ENCODE measurements around the gene DNAJB2.
"Not testable (repeated sequence)": the region's sequence is repeated elsewhere in the genome, so short reads cannot be mapped to it uniquely, and the experiment has no call there.

Gene DNAJB2

GRCh38 chr2:219279151-219279915 is at the start of gene DNAJB2:
Gene DNAJB2 (plus strand): TSS chr2:219279366. CDS start chr2:219279834, 468 bp downstream.
- peak; percentile 94 for DNase-seq

DNA sequence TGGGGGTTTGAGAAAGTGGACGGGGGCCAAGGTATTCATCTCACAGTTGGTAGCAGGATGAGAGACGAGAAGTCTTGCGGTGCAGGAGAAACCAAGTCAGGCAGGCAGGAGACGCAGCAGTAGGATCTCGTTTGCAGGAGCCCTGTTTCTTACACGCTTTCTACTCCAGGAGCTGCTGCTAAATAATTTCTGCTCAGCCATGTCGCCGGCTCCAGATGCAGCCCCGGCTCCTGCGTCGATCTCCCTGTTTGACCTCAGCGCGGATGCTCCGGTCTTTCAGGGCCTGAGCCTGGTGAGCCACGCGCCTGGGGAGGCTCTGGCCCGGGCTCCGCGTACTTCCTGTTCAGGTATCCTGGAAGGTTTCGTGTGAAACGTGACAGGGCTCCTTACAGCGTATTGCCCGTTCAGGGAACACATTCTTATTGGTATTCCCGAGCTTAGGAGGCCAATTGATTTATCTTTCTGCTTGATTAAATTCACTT is 49.1 kb upstream of the DNAJB2 start:
- peak; percentile 21 for DNase-seq

DNA sequence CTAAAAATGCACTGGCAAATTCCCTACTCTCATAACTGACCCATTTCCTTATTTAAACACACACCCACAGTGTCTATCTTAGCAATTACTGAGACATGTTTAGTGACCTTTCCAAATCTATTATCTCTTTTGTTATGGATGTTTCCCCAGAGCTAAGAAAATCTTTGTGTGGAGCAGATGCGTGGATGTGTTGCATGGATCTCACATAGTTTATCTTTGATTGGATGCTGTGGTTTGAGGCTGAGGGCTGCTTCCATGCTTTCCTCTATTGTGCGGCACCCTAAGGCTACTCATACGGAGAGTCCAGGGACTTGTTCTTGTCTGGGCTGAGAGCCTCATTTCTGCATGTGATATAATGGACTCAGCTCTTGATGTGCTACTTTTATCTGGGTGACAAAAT is 44.8 kb upstream of the DNAJB2 start:
- DNase-seq, result no peak

DNA sequence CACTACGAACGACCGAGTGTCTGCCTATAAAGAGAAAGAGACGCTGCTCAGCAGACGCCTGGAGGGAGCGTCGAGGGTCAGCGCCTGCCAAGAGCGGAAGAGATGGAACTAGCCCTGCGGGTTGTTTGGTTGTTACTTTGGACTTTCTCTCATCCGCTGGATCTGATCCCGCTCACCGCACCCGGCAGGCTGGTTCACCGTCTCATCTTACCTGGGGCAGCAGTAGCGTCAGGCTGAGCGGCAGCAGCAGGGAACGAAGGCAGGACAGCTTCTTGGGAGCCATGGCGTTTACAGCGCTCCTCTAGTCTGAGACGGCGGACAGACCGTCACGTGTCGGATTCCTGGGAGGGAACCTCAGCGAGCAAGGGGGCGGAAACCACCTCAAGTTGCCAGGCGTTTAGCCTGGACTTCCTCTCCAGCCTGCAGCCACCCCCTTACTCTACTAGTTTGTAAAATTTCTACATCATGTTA is 35.8 kb upstream of the DNAJB2 start:
- no peak for DNase-seq

- no peak for DNase-seq
Measured at GRCh38 chr2:219244789-219245147, 34.4 kb upstream of the DNAJB2 start.

- peak; percentile 85 for DNase-seq
Measured at GRCh38 chr2:219245148-219245898, 33.8 kb upstream of the DNAJB2 start, which contains the start of the genes GLB1L and STK16. Gene GLB1L (minus strand): TSS chr2:219245444. CDS start chr2:219243573, 1,871 bp downstream. Gene STK16 (plus strand): TSS chr2:219245479. CDS start chr2:219246000, 521 bp downstream.

DNA sequence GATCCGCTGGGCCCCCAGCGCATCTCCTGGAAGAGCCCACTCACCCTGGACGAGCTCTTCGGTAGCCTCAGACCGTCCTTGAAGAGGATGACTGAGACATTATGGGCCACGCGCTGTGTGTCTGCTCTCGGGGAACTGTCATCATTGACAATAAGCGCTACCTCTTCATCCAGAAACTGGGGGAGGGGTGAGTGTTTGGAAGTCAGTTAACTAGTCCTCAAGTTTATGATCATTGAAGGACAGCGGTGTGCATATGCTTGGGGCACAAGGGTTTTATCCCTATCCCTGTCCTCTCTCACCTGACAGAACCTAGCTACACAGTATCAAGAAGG is 33.3 kb upstream of the DNAJB2 start:
- no peak for DNase-seq

- DNase-seq, result no peak
Measured at GRCh38 chr2:219246559-219246958, 32.6 kb upstream of the DNAJB2 start.

DNA sequence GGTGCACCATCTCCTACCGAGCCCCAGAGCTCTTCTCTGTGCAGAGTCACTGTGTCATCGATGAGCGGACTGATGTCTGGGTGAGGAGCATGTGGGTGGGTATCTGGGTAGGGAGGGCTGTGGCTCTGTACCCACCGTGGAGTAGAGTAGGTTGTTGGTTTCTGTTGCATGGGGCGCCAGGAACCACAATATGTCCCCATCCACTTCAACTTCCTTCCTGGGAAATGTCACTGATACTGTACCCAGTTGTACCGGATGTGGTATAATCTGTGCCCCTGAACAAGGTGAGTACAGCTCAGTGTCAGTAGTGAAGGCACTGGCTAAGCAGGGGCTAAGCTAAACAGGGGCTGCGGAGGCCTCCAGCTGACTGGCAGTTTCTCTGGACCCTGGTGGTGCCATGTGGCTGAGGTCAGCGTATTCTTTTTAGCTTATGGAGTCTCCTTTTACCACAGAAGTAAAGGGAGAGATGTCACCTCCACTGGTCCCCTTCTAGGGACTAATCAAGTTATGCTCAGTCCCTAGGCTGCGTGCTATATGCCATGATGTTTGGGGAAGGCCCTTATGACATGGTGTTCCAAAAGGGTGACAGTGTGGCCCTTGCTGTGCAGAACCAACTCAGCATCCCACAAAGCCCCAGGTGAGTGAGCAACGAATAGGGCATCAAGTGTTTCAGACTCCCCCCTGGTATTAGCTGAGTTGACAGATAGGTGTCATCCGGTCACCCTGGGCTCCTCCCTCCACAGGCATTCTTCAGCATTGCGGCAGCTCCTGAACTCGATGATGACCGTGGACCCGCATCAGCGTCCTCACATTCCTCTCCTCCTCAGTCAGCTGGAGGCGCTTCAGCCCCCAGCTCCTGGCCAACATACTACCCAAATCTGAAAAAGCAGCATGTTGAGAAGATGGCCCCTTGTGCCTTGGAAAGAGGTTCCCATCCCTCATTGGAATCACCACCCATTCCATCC is 31.2 kb upstream of the DNAJB2 start:
- no peak for DNase-seq

GRCh38 chr2:219248845-219249202 is 30.3 kb upstream of the DNAJB2 start:
- DNase-seq, result no peak

- DNase-seq, result peak; percentile 89
Measured at GRCh38 chr2:219249203-219249980, 29.8 kb upstream of the DNAJB2 start.

- DNase-seq, result no peak
Measured at GRCh38 chr2:219250049-219250781, 29.0 kb upstream of the DNAJB2 start.

DNA sequence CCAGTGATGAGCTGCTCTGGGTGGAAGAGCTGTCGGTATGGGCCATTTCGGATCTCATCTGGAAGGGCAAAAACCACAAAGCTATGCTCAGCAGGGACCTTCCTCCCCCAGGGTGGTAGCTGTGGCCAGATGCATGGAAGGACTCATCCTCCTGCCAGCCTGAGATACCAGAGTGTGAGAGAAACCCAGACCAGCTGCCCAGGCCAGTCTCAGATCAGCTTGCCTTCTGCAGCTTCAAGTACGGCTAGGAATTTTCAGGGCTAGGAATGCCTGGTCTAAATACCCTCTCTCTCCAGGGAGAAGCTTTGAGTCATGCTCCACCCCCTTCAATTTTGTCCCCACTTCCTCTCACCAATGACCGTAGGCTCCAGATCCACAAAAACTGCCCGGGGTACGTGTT is 27.5 kb upstream of the DNAJB2 start:
- DNase-seq, result no peak

DNA sequence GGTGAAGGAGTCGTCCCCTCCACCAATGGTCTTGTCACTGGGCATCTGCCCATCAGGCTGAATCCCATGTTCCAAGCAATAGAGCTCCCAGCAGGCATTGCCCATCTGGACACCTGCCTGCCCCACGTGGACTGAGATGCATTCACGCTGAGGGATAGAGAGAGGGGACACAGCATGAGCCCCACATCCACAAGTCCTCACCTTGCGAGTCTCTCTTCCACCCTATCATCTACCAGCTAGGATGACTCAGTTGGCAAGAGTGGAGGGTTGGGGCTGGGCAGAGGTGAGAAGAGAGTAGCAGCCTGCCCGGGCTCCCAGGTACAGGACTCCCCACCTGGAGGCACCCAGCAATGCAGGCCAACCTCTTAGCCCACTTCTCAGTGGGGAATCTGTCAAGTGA is 27.1 kb upstream of the DNAJB2 start:
- no peak for DNase-seq

GRCh38 chr2:219252570-219252899 is 26.6 kb upstream of the DNAJB2 start:
- no peak for DNase-seq

DNA sequence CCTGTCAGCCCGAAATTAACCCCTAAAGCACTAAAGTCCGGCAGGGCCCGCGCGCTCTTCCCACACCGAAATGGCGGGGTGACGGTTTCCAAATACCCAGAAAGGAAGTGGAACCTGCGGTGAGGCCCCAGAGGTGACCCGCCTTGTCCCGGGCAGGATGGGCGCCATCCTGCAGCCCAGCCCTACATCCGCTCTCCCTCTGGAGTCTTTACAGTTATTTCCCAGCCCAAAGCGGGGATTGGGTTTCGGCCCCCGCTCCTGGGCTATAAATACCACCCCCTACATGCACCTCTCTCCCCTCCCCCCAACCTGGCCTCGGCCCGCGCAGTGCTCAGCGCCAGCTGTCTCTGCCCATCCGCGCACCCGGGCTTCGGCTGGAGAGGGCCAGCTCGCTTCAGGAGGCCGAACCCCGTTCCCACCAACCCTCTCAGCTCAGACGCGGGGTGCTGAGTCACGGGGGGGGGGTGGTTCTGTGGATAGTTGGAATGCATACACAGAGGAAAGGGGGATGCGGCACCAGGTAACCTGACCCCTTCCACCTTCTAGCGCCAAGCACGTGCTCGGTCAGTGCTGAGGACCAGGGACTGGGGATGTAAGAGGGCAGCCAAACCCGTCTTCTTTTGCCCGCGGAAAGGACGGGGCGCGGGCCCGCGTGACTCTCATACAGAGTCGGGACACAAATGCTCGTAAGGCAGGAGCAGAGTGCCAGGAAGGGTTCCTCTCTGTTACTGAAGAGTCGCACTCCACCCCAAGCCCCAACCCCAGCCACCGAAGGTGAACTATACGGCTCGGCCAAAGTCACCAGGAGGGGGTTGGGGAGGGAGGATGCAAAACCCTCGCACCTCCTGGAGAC is 26.0 kb upstream of the DNAJB2 start, which contains the start of gene TUBA4B:
Gene TUBA4B, plus strand, starts transcription at position 344 of the 853 bp plus-strand sequence. Its CDS starts 165 bp downstream, at position 509.
- peak; percentile 24 for DNase-seq

DNA sequence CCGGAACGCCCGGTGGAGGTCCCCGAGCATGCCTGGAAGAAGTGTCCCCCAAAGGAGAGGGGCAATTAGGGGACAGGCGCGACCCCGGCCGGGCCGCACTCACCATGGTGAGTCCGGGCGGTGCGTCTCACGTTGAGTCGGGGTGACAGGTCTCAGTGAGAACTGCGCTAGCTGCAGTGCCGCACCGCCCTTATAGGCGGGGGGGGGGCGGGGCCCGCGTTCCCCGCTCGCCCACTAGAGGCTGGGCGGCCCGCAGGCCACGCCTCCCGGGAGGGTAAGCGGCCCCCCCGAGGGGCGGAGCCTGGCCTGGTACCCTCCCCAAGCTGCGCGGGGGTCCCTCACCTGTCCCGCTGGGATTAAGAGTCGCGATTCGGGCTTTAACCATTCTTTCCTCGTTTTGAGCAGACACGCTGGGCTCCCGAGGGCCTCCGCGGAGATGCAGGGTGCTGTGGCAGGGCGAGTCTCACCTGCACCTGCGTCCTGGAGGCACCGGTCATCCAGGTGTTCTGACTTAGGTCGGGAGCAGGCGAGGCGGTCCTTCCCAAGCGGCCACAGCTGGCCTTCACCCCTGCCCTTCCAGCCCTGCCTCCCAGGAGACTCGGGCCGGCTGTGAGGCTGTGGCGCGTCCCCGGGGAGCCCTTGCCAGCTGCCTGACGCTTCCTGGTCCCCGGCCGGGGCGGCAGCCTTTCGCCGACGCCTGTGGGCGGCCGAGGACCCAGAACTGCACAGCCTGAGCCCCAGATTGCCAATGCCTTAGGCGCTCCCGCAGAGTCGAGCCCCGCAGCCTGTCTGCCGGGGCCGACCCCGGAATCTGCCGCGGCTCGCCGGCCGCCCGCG is 25.2 kb upstream of the DNAJB2 start, which contains the start of gene TUBA4A:
Gene TUBA4A, minus strand, starts transcription at position 166 of the 837 bp plus-strand sequence. Its CDS starts 60 bp downstream, at position 106.
- DNase-seq, result peak; percentile 71

GRCh38 chr2:219254590-219255201 is 24.5 kb upstream of the DNAJB2 start:
- DNase-seq, result no peak

DNA sequence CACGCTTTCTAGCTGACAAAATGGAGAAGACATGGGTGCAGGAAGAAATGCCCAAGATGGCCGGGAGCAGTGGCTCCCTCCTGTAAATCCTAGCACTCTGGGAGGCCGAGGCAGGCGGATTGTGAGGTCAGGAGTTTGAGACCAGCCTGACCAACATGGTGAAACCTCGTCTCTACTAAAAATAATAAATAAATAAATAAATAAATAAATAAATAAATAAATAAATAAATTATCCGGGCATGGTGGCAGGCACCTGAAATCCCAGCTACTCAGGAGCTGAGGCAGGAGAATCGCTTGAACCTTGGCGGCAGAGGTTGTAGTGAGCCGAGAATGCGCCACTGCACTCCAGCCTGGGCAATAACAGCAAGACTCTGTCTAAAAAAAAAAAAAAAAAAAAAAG is 20.2 kb upstream of the DNAJB2 start:
- DNase-seq, result not testable (repeated sequence)
